Renal pelvis (tissue), 12 donors: Measurements from ENCODE around the gene FAM120A. TPM values are rescaled to one million over a fixed set of nuclear protein-coding genes. Genes with fewer than 3 reads are reported as not detected.

Experiments used
- DNase-seq: peaks from one replicate; pipeline ENCODE4 v3.0.0-alpha.2; 2013
- long read RNA-seq, 16 experiments: transcript quantifications; one replicate each; lab custom pipeline, GENCODE V29; 2026
- polyA plus RNA-seq, 3 donors: library from polyadenylated mRNA; unstranded; fragments of 120-200 nt; gene quantifications; one replicate each; pipeline ENCODE4 v1.2.1, GENCODE V29; 2013; ENCODE audit not compliant: insufficient read length in 3 of 3

Gene FAM120A, protein sequence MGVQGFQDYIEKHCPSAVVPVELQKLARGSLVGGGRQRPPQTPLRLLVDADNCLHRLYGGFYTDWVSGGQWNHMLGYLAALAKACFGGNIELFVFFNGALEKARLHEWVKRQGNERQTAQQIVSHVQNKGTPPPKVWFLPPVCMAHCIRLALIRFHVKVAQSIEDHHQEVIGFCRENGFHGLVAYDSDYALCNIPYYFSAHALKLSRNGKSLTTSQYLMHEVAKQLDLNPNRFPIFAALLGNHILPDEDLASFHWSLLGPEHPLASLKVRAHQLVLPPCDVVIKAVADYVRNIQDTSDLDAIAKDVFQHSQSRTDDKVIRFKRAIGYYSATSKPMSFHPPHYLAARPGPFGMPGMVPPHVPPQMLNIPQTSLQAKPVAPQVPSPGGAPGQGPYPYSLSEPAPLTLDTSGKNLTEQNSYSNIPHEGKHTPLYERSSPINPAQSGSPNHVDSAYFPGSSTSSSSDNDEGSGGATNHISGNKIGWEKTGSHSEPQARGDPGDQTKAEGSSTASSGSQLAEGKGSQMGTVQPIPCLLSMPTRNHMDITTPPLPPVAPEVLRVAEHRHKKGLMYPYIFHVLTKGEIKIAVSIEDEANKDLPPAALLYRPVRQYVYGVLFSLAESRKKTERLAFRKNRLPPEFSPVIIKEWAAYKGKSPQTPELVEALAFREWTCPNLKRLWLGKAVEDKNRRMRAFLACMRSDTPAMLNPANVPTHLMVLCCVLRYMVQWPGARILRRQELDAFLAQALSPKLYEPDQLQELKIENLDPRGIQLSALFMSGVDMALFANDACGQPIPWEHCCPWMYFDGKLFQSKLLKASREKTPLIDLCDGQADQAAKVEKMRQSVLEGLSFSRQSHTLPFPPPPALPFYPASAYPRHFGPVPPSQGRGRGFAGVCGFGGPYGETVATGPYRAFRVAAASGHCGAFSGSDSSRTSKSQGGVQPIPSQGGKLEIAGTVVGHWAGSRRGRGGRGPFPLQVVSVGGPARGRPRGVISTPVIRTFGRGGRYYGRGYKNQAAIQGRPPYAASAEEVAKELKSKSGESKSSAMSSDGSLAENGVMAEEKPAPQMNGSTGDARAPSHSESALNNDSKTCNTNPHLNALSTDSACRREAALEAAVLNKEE
- polyA plus RNA-seq = 10 to 100 TPM; 72.8 to 82.9 (median 78.4) TPM
- long read RNA-seq, donor 1, full-length matches to known transcripts = 8 of 21 reads
- long read RNA-seq, donor 1, partial matches to known transcripts = 13 of 21 reads
- long read RNA-seq, donor 1, other reads (novel, unspliced or antisense) = 0 of 21 reads
- long read RNA-seq, donor 2, full-length matches to known transcripts = 11 of 30 reads
- long read RNA-seq, donor 2, partial matches to known transcripts = 19 of 30 reads
- long read RNA-seq, donor 2, other reads (novel, unspliced or antisense) = 0 of 30 reads
- long read RNA-seq, donor 3, full-length matches to known transcripts = 4 of 12 reads
- long read RNA-seq, donor 3, partial matches to known transcripts = 8 of 12 reads
- long read RNA-seq, donor 3, other reads (novel, unspliced or antisense) = 0 of 12 reads
- long read RNA-seq, donor 4, full-length matches to known transcripts = 2 of 20 reads
- long read RNA-seq, donor 4, partial matches to known transcripts = 18 of 20 reads
- long read RNA-seq, donor 4, other reads (novel, unspliced or antisense) = 0 of 20 reads
- long read RNA-seq, donor 5, full-length matches to known transcripts = 4 of 4 reads
- long read RNA-seq, donor 5, partial matches to known transcripts = 0 of 4 reads
- long read RNA-seq, donor 5, other reads (novel, unspliced or antisense) = 0 of 4 reads
- long read RNA-seq, donor 6, full-length matches to known transcripts = 7 of 34 reads
- long read RNA-seq, donor 6, partial matches to known transcripts = 27 of 34 reads
- long read RNA-seq, donor 6, other reads (novel, unspliced or antisense) = 0 of 34 reads
- long read RNA-seq, donor 7, full-length matches to known transcripts = 11 of 105 reads
- long read RNA-seq, donor 7, partial matches to known transcripts = 94 of 105 reads
- long read RNA-seq, donor 7, other reads (novel, unspliced or antisense) = 0 of 105 reads
- long read RNA-seq, donor 8, full-length matches to known transcripts = 3 of 24 reads
- long read RNA-seq, donor 8, partial matches to known transcripts = 15 of 24 reads
- long read RNA-seq, donor 8, other reads (novel, unspliced or antisense) = 6 of 24 reads
- long read RNA-seq, donor 9, full-length matches to known transcripts = 3 of 18 reads
- long read RNA-seq, donor 9, partial matches to known transcripts = 15 of 18 reads
- long read RNA-seq, donor 9, other reads (novel, unspliced or antisense) = 0 of 18 reads
- long read RNA-seq, donor 10, full-length matches to known transcripts = 6 of 96 reads
- long read RNA-seq, donor 10, partial matches to known transcripts = 90 of 96 reads
- long read RNA-seq, donor 10, other reads (novel, unspliced or antisense) = 0 of 96 reads
- long read RNA-seq, donor 11, full-length matches to known transcripts = 5 of 79 reads
- long read RNA-seq, donor 11, partial matches to known transcripts = 74 of 79 reads
- long read RNA-seq, donor 11, other reads (novel, unspliced or antisense) = 0 of 79 reads
- long read RNA-seq, donor 12, full-length matches to known transcripts = 8 of 44 reads
- long read RNA-seq, donor 12, partial matches to known transcripts = 36 of 44 reads
- long read RNA-seq, donor 12, other reads (novel, unspliced or antisense) = 0 of 44 reads
- long read RNA-seq, donor 13, full-length matches to known transcripts = 2 of 14 reads
- long read RNA-seq, donor 13, partial matches to known transcripts = 12 of 14 reads
- long read RNA-seq, donor 13, other reads (novel, unspliced or antisense) = 0 of 14 reads
- long read RNA-seq, donor 14 = 0 reads
- long read RNA-seq, donor 15, full-length matches to known transcripts = 7 of 149 reads
- long read RNA-seq, donor 15, partial matches to known transcripts = 142 of 149 reads
- long read RNA-seq, donor 15, other reads (novel, unspliced or antisense) = 0 of 149 reads
- long read RNA-seq, donor 16, full-length matches to known transcripts = 1 of 18 reads
- long read RNA-seq, donor 16, partial matches to known transcripts = 17 of 18 reads
- long read RNA-seq, donor 16, other reads (novel, unspliced or antisense) = 0 of 18 reads

DNA sequence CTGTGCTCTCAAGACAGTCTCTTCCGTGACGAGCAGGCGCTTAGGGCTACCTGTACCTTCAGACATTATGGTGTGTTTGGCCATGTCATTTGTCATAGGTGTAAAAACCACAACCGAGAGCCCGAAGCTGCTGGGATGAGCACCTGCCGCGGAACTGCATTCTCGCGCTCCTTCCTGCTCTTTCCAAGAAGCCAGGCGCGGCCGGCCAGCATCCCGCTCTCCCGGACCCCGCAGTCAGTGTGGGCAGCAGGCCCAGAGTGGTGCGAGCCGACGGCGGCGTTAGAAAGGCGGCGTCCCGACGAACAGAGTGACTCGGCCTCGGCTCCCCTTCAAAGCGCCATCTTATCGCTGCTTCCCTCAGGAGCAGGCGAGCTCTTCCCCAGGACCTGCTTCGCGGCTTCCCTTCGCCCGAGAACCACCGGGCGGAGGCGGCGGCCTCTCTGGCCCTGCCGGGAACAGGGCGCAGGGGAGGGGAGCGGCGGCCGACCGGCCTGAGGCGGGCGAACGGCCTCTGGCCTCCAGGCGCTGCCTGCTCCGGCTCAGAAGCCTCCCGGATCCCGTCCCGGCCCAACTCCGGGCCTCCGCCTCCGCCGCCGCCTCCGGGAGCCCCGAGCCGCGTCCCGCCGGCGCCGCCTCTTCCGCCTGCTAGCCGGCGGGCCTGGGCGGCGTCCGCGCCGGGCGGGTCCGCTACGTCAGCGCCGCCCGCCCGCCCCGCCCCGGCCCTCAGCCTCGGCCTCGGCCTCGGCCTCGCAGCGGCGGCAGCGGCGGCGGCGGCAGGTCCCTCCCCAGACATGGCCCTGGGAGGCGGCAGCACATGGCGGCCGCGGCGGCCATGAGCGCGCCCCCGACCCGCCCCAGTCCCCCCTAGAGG, at the start of gene FAM120A:
FAM120A (plus strand) TSS at position 741 of the 871 bp plus-strand sequence. CDS start 231 bp downstream, outside the sequence.
- peak; percentile 80 for DNase-seq

DNA sequence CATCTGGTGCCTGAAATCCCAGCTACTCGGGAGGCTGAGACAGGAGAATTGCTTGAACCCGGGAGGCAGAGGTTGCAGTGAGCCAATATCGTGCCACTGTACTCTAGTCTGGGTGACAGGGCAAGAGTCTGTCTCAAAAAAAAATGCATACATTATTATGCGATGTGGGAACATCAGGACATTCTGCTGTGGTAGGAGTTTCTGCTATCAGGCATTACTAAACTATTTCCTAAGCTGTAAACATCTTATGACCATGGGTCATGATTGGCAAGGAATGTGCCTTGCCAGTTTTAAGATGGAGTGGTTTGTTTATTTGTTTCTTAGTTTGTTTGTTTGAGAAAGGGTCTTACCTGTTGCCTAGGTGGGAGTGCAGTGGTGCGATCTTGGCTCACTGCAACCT, 45.1 kb upstream of the FAM120A start:
- no peak for DNase-seq

DNA sequence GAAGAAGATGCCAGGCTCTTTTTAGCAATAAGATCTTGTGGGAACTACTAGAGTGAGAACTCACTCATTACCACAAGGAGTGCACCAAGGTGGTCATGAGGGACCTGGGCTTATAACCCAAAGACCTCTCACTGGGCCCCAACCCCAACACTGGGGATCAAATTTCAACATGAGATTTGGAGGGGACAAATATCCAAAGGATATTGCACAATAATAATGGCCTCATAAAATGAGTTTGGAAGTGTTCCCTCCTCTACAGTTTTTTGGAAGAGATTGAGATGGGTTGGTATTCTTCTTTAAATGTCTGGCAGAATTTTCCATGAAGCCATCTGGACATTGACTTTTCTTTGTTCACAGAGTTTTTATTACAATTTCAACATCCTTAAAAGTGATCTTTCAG, 38.0 kb upstream of the FAM120A start:
- DNase-seq = no peak

DNA sequence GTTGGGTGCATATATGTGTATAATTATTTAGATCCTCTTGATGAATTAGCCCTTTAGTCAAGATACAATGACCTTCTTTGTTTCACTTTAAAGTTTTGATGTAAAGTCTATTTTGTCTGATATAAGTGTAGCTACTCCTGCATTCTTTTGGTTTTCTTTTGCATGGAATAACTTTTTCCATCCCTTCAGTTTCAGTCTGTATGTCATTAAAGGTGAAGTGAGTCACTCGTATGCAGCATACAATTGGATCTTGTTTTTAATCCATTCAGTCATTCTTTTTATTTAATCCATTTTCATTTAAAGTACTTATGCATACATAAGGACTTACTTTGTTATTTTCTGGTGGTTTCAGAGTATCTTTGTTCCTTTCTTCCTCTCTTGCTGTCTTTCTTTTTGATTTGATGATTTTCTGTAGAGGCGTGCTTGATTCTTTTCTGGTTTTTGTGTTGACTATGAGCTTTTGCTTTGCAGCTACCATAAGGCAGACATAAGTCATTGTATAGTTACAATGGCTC, 36.3 kb upstream of the FAM120A start:
- DNase-seq = no peak

DNA sequence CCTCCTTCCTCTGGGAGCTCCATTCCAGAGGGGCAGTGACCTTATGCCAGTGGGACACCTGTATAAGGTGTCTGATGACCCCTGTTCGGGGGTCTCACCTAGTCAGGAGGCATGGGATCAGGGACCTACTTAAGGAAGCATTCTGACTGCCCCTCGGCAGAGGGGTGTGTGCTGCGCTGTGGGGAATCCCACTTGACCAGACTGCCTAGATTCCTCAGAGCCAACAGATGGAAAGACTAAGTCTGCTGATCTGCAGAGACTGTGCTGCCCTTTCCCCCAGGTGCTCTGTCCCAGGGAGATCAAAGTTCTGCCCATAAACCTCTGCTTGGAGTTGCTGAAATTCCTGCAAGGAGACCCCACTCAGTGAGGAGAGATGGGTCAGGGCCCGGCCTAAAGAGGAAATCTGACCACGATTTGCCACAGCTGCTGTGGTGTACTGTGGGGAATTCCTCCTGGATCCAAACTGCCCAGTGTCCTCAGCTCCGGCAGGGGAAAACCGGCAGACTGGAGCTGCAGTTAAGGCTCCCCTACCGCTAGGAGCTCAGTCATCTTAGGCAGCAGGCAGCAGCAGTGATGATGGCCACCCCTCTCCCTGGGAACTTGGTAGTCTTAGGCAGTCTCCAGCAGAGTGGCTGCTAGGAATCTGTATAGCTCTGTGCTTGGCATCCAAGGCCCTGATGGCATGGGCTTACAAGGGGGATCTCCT, 34.8 kb upstream of the FAM120A start:
- DNase-seq = no peak

DNA sequence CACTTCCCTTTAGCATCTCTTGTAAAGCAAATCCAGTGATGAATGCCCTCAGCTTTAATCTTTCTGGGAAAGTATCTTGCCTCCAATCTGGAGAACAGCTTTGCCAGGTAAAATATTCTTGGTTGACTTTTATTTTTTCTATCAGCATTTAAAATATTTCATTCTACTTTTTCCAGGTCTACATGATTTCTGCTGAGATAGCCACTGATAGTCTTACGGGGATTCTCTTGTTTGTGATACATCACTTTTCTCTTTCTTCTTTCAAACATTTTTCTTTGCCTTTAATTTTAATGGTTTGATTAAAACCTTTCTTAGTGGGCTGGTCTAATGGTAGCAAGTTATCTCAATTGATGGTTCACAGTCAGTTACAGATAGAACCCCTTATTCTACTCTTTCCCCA, 33.9 kb upstream of the FAM120A start:
- no peak for DNase-seq

DNA sequence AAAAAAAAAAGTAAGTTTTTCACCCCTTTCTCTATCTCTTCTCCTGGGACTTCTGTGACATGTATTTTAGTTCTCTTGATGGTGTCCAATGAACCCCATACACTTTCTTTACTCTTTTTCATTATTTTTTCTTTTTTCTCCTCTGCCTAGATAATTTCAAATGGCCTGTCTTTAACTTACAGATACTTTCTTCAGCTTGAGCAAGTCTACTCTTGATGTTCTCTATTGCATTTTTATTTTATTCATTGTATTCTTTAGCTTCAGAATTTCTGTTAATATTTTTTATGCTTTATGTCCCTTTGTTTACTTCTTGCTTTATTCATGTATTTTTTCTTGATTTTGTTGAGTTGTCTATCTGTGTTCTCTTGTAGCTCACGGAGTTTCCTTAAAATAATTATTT, 32.5 kb upstream of the FAM120A start:
- no peak for DNase-seq

DNA sequence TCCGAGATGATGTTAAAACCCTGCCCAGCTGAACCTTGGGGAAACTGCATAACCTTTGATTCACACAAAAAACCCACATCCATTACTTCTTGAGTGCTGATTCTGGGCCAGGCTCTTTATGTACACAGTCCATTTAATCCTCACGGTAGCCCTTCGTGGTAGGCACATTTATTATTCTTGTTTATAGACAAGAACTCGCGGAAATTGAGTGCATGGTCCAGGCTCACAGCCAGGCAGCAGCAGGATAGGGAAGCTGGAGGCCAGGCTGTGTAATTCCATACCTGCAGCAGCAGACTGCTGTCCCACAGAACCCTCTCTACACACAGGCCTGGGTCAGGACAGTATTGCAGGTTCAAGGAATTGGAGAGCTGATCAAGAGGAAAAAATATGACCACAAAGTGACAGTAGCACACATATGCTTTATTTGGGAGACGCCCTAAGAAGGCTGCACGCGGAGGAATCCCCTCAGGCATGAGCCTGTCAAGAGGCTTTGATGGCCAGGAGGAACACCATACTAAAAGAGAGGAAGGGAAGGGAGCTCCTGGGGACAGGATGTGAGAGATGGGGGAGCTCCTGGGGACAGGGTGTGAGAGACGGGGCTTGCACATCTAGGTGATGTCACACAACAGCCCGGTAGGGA, 28.4 kb upstream of the FAM120A start:
- DNase-seq = no peak

DNA sequence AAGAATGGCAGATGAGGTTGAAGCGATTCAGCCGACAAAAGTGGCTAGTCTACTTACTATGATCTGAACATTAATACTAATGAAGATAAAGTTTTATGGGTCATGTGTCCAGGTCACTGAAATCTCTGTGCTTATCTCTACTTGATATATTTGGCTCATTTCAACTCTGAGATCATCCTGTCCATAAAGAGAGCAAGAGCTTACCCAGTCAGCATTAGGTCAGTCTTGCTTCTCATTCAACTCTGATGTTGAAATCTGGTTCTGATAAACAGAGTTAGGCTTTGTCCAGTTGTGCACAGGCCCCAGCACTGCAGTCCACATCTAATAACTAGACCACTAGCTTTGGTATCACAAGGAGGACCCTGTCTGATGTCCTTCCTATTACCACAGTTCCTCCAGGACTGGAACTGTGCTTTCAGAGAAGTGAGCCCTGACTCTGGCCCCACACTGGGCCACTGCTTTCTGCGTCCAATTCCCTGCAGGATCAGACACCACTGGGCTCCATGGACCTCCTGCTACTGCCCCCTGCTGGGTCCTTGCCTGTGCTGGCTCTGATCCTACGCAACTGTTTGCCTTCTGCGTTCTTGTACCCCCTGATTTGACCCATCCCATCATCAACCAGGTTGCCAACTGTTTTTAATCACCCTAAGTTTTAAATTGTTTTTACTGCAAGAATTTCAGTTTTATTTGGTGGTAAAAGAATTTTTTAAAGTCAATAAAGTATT, 23.7 kb upstream of the FAM120A start:
- DNase-seq = no peak

DNA sequence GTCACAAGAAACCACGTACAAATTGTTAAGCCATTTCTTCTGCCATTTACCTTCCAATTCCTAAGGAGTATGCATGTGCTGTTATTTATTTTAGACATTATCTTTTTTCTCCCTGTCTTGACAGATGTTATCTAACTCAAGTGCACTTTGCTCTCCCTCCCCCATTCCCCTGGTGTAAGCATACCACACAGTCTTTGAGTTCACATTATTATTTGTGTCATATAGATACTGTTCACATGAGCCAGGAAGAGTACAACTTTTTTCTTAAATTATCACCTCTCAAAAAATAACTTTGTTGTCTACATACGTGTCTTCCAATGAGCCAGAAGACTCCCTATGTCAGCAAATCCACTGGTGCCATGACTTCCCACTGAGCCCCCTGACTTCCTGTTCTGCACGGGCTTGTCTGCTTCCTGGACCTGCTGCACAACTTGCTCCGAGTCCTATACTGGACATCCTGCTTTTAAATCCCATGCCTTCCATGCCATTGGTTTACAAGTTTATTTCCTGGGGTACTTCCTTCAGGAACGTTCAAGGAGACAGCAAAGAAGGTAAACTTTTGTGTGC, 19.9 kb upstream of the FAM120A start:
- no peak for DNase-seq

DNA sequence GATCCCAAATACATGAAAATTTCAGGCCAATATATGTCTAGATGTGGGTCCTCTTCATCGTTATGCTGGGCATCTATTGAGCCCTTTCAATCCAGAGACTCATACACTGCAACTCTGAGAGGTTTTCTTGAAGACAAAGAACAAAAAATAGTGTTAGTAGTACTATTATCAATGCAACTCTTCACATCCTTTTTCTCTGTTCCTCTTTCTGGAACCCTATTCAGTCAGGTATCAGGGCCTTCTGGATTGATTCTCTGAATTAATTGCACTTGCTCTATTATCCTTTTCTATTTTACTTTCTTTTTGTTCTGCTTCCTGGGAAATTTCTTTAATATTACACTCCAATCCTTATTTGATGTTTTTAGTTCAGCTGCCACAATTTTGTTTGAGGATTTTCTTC, 18.5 kb upstream of the FAM120A start:
- DNase-seq = no peak

DNA sequence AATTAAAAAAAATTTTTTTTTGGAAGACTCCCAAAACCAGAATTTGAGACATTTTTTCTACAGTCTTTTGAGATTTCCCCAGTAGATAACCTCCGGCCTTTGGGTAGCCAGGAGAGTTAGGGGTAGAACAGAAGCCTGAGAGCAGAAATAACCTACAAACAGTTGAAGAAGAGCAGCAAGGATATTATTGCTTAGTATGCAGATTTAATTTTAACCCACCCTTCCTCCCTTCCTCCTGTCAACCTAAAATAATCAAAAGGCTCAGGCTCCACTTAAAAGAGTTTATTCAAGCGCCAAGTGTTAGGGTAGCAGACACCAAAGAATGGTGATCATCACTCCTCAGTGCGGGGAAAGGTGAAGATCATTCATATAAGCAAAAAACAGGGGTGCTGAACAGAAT, 17.4 kb upstream of the FAM120A start:
- no peak for DNase-seq

DNA sequence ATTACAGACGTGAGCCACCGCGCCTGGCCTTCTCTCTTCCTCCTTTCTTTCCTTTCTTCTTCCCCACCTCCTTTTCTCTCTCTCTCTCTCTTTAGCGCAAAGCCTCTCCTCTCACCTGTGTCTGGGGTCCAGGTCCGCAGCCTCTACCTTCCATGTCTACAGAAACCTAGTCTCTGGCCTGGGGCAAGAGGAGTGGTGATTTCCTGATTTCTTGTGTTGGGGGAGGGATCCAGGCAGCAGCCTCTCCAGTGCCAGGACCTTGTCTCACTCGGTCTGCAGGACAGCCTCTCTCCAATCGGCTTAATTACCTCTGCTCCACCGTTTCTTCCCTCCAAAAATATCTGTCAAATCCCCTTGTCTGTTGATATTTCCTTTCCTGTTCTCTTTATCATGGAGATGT, 16.1 kb upstream of the FAM120A start:
- no peak for DNase-seq

DNA sequence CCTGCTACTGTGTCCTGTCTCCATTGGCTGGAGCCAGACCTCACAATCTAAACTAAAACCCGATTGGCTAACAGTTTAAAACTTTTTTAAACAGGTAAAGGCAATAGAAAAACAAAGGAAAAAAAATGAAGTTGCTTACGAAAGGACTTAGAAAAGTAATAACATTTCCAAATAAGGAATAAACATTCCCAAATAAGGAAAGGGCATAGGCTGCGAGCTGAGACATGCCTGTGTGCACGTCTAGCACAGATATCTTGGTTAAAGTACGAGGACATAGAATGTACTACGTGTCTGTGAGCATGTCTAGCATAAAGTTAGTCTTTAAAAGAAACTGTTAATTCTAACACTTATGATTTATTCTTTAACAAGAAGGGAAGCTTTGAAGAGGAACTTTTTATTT, 15.3 kb upstream of the FAM120A start:
- no peak for DNase-seq
